ACHN (cell line): ENCODE results near the gene BMPER.

Source experiments
- DNase-seq: peaks from one replicate; pipeline ENCODE4 v3.0.0-alpha.2; 2015
- in situ Hi-C: cut with HindIII; loops from 2 replicates; pipeline ENCODE4 v1.10.0; 2017; ENCODE audit warnings: low sequenced_read_pairs, low pct_ligation_motif_present, low pct_unique_long_range_greater_than_20kb

The BMPER gene

DNA sequence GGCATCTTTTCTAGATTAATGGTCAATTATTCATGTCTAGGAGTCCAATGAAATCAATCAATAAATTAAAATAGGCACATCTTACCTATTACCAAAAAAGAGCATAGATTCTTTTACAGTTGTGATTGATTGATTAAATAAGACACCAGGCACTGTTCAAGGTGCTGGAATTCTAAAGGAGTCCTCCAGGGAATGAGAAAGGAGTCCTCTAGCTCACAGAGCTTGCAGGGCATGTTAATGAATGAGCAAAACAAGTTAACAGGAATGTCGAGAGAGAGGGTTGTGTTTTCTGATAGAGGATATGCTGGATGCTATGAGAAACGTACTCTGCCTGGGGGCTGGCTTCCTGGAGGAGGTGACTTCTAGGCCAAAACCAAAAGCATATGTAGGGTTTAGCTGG lies 191.4 kb downstream of the BMPER start:
- in situ Hi-C loops, result no loop called here

DNA sequence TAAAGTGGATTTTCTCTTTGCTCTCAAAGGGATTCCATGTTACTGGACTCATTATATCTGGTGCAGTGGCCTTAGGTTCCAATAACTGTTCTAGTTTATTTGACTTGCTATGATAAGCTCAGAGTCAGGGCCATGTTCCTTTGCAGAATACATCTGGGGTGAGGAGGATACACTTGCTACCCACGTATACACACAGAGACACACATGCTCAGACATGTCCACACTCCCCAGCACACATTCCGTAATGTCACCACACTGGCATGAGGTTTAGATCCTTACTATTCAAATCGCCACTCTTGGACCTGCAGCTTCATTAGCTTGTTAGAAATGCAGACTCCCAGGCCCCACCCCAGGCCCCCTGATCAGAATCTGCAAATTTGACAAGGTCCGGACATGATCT lies 195.3 kb downstream of the BMPER start:
- in situ Hi-C loops, result no loop called here

More for the DNA sequence above, 191.4 kb downstream of the BMPER start:
- DNase-seq, result no peak

DNA sequence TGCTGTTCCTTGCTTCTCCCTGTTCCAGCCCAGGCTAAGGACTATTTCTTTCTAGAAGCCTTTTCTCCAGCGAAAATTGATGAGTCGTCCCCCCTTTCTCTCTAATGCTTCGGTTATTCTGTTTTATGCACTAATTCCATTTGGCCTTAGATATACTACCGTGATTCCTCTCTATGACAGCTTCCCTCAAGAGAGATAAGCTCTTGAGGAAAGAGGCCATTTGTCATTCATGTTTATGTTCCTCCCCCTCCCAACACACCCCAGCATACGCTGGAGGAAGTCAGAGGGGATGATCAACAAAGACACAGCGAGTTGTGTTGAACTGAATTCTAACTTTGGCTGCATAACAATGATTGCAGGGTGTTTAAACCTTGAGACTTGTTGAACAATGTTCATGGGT lies 198.8 kb downstream of the BMPER start:
- in situ Hi-C loops, result no loop called here
- DNase-seq, result no peak

More for the DNA sequence above, 195.3 kb downstream of the BMPER start:
- no peak for DNase-seq

DNA sequence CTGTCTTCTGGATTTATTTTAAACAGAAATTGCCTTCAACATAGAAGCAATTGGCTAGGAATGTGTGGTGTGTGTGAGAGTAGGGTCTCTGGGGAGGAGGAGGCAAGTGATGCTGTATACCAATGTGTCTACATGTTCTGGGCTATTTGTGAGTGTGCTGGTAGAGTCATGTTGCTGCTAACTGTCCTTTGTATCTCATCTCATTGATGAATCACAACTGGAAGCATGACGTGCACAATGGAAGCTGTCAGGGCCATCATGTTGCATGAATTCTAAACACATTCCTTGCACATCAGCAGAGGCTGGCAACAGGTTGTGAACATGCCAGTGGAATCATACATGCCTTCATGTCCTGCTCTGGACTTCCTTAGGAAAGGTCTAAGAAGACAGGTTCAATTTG lies 199.7 kb downstream of the BMPER start:
- no peak for DNase-seq
- in situ Hi-C loops, result no loop called here

DNA sequence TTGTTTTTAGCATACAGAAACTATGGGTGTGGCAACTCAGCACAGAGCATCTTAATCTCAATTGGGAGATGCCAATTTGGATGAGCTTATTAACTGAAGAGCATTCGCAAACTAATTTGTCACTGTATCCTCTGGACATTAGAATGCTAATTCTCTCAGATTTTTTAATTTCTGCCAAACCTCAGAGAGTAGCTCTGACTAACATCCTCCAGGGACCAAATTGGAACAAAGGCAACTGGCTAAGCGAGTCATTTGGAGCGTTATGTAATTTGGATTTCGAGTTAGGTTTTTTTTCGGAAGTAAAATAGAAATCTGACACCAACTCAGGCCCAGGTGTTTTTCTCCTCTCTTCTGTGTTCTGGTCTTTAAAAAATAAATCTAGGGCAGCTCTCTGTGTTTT lies 201.9 kb downstream of the BMPER start:
- DNase-seq, result no peak
- in situ Hi-C loops, result no loop called here

DNA sequence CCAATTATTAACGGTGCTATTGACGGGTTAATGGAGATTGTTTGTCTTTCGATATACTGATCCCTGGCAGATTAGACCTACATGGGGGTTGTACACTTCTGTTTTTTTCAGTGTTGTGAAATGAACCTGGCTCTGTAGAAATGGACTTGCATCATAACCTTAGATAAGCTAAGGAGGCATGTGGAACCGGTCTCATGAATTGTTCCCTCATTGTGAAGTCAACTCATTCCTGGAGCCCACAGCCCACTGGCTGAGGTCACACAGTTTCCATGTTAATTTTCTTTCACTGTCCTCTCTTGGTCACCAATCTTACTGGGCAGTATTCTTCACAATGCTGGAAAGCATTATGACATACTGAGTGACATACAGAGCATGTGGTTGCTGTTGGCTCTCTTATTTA lies 202.8 kb downstream of the BMPER start:
- DNase-seq, result no peak
- in situ Hi-C loops, result no loop called here

DNA sequence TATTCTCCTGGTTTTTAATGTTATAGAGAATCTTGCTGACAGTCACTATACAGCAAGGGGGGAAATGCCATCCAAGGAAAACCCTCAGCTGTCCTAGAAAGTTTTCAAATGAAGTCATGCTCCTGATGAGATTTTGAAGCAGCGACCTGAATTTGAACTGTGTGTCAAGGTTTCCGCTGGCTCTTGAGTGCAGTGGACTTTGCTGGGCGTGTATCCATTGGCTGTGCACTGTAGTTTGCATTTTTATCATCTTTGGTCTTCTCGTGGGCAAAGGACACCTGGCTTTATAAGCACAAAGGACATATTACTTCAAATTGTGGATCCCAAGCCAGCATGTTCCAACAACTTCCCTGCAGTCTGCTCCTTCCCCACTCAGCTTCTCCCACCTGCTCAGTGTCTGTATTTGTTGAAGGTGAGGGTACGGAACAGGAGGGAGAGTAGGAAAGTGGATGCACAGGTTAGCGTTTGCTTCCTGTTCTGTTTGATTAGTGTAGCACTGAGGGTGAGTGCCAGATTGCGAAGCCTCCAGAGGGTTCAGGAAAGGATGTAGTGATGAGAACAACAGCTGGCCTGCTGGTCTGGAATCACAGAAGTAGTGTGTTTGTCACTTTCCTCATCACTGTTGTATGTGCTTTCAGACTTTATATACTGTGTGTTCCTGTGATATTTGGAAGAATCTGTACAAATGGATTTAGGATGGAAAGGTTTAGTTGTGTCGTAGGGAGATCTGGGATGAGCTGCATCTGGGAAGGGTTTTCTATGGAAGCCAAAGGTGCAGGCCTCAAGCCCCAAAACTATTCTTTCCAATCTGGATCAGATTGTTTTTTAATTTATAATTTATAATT lies 204.8 kb downstream of the BMPER start:
- in situ Hi-C loops, result no loop called here
- no peak for DNase-seq

DNA sequence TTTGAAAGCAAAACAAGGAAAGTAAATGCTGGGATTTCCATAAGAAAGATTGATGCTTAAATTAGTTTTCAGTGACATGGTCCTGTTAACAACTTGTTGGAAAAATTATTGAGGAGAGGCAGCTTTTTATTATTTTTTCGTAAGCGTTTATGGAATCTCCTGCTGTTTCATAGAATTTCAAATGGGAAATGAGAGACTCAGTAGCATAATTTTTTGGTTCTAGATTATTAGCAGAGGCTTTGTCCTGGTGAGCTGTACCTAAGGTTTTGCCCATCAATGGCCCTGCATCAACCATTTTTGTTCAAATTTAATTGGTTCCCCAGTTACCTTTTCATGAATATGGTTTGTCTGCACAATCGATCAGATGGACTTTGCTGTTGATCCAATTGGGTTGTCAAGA lies 205.7 kb downstream of the BMPER start:
- in situ Hi-C loops, result no loop called here
- DNase-seq, result no peak

DNA sequence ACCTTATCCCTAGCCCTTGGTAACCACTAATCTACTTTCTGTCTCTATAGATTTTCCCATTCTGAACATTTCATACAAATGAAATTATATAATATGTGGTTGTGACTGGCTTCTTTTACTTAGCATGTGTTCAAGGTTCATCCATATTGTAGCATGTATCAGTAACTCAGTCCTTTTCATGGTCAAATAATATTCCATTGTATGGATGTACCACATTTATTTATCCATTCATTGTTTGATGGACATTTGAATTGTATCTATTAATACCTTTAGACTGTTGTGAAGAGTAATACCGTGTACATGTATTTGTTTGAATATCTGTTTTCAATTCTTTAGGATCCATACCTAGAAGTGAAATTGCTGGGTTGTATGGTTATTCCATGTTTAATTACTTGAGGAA lies 210.2 kb downstream of the BMPER start:
- in situ Hi-C loops, result no loop called here

DNA sequence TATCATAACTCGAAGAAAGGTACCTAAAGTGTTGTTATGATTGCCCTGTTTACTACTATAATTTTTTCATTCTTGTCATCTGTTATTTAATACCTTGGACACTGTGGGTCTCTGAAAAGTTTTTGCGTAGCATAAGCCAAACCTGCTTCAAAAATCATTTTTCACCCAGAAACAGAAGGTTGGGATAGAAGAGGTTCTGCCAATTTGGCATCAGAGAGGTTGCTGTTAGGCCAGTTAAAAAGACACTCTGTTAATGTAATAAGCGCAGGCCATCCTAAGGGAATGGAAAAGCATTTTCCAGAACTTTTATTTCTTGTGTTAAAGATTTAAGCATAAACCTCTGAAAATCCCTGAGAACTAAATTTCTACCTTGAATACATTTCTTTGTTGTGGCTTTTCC lies 212.2 kb downstream of the BMPER start:
- DNase-seq, result no peak
- in situ Hi-C loops, result no loop called here

More for the DNA sequence above, 210.2 kb downstream of the BMPER start:
- DNase-seq, result no peak

DNA sequence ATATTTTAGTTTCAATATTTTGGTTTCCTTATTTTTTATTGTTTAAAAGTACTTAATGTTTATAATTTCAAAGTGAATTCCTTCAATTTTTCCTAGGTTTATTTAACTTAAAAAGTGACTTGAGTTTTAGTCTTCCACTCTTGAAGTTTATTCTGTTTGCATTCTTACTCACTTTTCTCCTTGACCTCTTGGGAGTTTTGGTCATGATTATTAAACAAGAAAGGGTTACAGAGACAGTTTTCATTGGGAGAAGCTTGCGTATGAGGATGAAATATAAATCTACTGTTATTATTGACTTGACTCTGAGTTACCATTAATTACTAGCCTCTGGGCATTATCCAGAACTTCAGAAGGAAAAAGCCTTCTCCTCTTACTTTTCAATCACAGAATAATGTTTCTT lies 216.0 kb downstream of the BMPER start:
- no peak for DNase-seq
- in situ Hi-C loops, result no loop called here

DNA sequence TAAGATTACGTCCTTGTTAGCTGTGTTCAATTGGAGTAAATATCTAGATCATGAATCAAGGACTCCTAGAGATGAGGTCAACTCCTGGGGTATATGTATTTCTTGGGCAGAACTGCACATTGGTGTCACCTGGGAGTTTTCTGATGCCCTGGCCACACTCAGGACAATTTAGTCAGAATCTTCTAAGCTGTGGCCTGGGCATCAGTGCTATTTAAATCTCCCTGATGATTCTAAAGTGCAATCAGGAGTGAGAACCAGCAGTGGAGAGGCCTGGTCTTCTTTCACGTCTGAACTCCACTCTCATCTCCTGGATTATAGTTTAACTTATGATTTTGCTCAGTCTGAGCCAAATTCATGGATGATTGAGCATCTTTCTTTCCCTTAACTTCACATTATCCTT lies 218.0 kb downstream of the BMPER start:
- DNase-seq, result no peak
- in situ Hi-C loops, result no loop called here

DNA sequence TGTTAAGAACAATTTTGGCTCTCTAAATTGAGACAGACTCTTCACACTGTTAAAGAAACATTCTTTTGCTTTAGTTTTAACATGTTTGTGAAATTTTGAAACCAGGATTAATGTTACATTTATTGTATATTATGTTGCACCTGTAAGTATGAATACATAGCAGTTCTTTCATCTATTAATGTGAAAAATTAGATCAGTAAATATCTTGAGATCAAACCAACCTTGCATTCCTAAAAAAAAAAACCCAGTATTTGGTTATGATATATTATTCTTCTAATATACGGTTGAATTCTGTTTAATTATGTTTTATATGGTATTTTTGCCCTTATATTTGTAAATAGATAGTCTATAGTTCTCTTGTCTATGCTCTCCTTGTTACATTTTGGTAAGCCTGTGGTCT lies 219.4 kb downstream of the BMPER start:
- in situ Hi-C loops, result no loop called here
- DNase-seq, result no peak

DNA sequence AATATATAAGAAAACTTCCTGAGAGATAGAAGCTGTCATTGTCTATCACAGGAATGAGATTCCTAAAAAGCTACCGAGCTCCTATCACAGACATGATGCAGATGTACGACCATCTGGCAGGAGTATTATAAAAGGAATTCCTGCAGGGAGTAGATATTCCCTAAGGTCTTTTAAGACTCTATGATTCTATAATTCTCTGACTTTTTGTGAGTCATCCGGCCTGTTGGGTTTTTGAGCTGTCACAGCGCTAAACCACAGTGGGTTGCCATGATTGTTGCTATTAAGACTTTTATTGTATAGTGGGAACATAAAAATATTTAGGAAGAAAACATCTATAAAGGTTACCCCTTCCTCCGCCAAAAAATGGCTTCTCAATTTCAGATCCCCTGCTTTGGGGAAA lies 223.4 kb downstream of the BMPER start:
- DNase-seq, result no peak
- in situ Hi-C loops, result no loop called here

DNA sequence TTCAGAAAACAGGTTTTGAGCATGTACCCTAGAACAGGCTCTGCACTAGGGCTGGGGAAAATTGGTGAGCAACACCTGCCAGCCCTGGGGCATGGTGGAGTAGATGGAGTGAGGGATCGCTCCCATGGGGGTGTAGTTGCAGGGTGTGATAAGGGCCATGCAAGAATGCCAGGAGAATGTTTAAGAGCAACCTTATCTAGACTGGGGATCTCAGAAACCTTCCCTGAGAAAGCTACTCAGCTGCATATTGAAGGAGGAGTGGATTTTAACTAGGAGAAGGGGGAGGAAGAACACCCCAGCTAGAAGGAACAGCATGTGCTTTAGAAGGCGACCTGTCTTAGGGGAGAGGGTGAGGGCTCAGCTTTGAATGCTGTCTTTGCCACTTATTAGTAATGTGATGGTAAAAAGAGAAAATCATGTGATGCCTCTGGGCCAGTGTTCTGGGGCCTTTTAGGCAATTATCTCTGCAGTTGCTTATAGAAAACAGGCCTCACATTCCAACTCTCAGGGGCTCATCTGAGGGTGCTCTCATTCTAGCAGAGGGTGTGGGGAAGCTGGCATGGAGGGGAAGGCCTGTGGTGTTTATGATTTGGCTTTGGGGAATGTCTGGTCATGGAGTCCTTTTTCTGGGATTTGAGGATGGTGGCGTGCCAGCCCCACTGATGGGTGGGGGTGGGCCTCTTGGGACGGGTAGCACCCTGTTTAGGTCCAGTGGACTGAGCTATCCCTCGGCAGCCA lies 225.4 kb downstream of the BMPER start:
- in situ Hi-C loops, result no loop called here
- no peak for DNase-seq

DNA sequence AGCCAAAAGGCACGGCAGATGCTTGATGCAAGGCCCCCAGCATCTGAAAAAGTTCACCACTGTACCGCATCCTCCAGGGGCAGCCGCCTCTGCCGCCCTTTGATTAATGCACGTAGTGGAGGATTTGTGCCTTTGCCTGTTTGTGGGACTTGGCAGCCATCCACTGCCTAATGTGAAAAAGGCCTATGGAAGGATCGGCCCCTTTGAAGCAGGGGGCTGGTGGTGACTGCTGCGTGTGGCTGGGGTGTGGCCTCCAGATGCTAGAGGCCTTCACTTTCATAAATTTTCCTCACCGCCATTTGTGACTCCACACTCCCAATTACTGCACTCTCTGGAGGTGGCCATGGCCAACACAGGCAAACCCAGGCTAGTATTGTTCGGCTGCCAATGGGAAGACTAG lies 226.0 kb downstream of the BMPER start:
- no peak for DNase-seq
- in situ Hi-C loops, result no loop called here

DNA sequence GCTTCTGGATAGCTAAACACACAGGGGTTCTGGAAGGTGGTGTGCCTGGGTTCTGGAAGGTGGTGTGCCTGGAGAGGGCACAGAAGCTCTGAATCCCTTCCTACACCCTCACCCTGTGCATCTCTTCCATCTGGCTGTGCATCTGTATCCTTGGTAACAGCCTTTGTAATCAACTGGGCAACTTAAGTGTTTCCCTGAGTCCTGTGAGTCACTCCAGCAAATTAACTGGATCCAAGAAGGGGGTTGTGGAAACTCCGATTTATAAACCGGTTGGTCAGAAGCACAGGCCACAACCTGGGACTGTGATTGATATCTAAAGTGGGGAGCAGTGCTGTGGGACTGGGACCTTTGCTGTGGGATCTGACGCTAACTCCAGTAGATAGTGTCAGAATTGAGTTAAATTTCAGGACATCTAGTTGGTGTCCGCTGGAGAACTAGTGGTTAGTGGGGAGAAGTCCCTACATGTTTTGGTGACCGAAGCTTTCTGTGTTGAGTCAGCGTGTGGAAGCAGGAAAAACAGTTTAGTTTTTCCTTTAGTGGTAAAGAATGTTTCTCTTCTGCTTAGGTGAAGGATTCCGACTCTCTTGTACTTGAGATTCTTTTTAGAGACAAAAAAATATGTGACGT lies 228.1 kb downstream of the BMPER start:
- no peak for DNase-seq
- in situ Hi-C loops, result no loop called here

DNA sequence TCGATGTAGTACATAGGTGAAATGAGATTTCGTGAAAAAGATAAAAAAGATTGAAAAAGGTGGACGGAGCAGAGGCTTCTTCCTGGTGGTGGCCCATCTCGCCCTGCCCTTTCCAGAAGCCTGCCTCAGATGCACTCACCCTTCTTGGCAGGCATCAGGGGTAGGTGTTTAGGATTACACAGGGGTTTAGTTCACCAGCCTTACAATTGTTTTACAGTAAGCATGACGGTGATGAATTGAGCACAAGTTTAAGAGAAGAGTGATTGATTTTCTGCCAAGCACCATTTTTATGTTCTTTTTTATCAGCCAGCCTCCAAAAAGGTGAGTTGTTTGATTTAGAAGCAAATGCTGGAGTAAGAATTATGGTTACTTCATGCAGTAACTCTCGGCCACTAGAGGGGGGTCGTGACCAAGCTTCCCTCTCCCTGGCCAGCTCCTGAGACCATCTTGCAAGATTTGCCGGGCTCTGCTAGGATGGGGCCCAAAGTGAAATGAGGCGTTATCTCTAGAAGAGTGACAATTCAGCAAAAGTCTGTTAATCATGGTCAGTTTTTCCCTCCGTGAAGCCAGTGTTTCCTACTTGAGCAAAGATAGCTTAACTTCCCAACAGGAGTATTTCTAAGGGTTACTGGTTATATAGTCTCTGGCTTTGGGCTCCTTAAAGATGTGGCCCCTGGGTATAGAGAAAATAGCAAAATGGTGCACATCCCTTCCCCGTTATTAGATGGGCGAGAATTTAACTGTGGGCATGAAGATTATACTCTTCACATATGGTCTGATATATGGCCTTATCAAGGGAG lies 228.8 kb downstream of the BMPER start:
- in situ Hi-C loops, result no loop called here
- peak; percentile 70 for DNase-seq

DNA sequence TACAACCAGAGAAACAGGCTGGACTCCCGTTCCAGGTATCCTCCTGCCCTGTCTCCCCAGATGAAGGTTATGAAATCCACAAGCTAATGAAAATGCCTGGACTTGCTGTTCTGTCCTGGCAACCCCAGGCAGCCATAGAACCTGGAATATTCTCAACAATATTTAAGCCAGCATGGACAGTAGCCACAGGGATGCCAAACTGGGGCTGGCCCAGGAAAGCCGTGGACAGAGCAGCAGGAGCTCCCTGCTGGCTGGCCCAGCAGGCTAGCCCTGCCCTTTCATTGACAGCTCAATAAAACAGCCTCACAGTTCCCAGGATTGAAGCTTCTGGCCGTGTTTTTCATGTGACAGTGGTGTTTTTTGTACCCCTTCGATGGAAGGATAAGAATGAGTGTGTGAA lies 230.6 kb downstream of the BMPER start:
- no peak for DNase-seq
- in situ Hi-C loops, result no loop called here
